Psoas muscle (tissue), 8 donors: ENCODE data around the gene FADS3. TPM values are rescaled to one million over a fixed set of nuclear protein-coding genes. Genes with fewer than 3 reads are reported as not detected.

Source experiments
- ATAC-seq, 4 donors: fragments of 200-7000 bp; cut with Tn5 transposase; one replicate each; pipeline ENCODE4 v1.9.1; 2020; ENCODE audit warnings: moderate library complexity in 3 of 4, mild to moderate bottlenecking in 2 of 4
- DNase-seq, 2 donors: peaks; one replicate each; pipeline ENCODE4 v3.0.0-alpha.2; 2020
- H3K27ac ChIP-seq: fragments of 200-600 bp; one replicate; pipeline ENCODE4 v1.8.0; 2022
- H3K27me3 ChIP-seq, 3 donors: fragments of 200-600 bp in 1 of 3; one replicate each; pipeline versions ENCODE4 v1.6.1 to v1.8.0; 2013 to 2022; ENCODE audit warnings: low read length in 2 of 3, mild to moderate bottlenecking in 2 of 3, moderate library complexity in 1 of 3; ENCODE audit not compliant: insufficient read depth in 3 of 3
- H3K36me3 ChIP-seq, 2 donors: fragments of 200-600 bp in 1 of 2; one replicate each; pipeline versions ENCODE4 v1.6.1 to v1.8.0; 2013 to 2022; ENCODE audit warnings: low read depth in 1 of 2, mild to moderate bottlenecking in 1 of 2, moderate library complexity in 1 of 2; ENCODE audit not compliant: insufficient read depth in 1 of 2
- H3K4me1 ChIP-seq: fragments of 200-600 bp; one replicate; pipeline ENCODE4 v1.8.0; 2022
- H3K4me3 ChIP-seq: fragments of 200-600 bp; one replicate; pipeline ENCODE4 v1.8.0; 2022; ENCODE audit warnings: mild to moderate bottlenecking
- H3K9me3 ChIP-seq: fragments of 200-600 bp; one replicate; pipeline ENCODE4 v1.8.0; 2022
- WGBS, 3 donors: extraction: QIAGEN DNeasy Blood & Tissue Kit; methylation state at CpG; one replicate each; pipeline versions ENCODE4 v1.1.6 to v1.1.7; 2013; 5-methylcytosine and 5-hydroxymethylcytosine counted together
- intact Hi-C, 2 donors: fragments of 100-400 bp; cut with DNase I; formaldehyde crosslinking; loops; one replicate each; pipeline versions ENCODE4 v1.11.0 to v1.14.2; 2022
- long read RNA-seq, 2 donors: library from polyadenylated mRNA; unstranded; transcript quantifications; one replicate each; pipeline ENCODE4 v2.0.0, GENCODE V29; 2021
- polyA plus RNA-seq, 3 donors: library from polyadenylated mRNA; stranded (reverse); fragments of 200-250 nt; gene quantifications; one replicate each; pipeline ENCODE4 v1.2.3, GENCODE V29; 2013
- total RNA-seq, 4 donors: library from RNA; stranded (reverse); fragmentation: NEBNext Ultra II Directional in 2 of 4; extraction: Animal tissue kit (Norgen Biotek cat#: 25700) in 2 of 4; gene quantifications; one replicate each; pipeline versions ENCODE4 v1.2.1 to v1.2.4, GENCODE V29; 2021 to 2023
- TF ChIP-seq, protein P1 (sequence below): fragments of 200-600 bp; IDR thresholded peaks from one replicate; pipeline ENCODE4 v1.8.0; 2022; ENCODE audit warnings: antibody characterized with exemption
- donor health status: healthy with polysubstance abuse.
- donor health status: DM: no; HTN: no; CAD: no; lungs with moderate emphysema.
- donor health status: Bipolar disorder and iron deficiency.
- donor health status: healthy.
- donor health status: DM: yes; HTN: yes; CAD: no.
- donor health status: DM: no; HTN: no; CAD: no.
- donor health status: DM: no; HTN: no; CAD: no.
- donor health status: DM: yes; HTN: yes; CAD: no.

The FADS3 gene, protein sequence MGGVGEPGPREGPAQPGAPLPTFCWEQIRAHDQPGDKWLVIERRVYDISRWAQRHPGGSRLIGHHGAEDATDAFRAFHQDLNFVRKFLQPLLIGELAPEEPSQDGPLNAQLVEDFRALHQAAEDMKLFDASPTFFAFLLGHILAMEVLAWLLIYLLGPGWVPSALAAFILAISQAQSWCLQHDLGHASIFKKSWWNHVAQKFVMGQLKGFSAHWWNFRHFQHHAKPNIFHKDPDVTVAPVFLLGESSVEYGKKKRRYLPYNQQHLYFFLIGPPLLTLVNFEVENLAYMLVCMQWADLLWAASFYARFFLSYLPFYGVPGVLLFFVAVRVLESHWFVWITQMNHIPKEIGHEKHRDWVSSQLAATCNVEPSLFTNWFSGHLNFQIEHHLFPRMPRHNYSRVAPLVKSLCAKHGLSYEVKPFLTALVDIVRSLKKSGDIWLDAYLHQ
- 100 to 1,000 TPM in 1 of 4 donors, 10 to 100 TPM in 3; 49.3 to 247 (median 57.9) TPM for total RNA-seq
- 100 to 1,000 TPM in 1 of 3 donors, 10 to 100 TPM in 2; 26.5 to 392 (median 50.9) TPM for polyA plus RNA-seq
- long read RNA-seq, donor 1, transcript FADS3-201 (12 exons, 1,779 nt): major isoform, 38 of 76 reads
- long read RNA-seq, donor 1, partial matches to known transcripts: 11 of 76 reads
- long read RNA-seq, donor 1, other reads (novel, unspliced or antisense): 27 of 76 reads
- long read RNA-seq, donor 2, transcript FADS3-201 (12 exons, 1,779 nt): major isoform, 62 of 135 reads
- long read RNA-seq, donor 2, partial matches to known transcripts: 7 of 135 reads
- long read RNA-seq, donor 2, other reads (novel, unspliced or antisense): 61 of 135 reads

DNA sequence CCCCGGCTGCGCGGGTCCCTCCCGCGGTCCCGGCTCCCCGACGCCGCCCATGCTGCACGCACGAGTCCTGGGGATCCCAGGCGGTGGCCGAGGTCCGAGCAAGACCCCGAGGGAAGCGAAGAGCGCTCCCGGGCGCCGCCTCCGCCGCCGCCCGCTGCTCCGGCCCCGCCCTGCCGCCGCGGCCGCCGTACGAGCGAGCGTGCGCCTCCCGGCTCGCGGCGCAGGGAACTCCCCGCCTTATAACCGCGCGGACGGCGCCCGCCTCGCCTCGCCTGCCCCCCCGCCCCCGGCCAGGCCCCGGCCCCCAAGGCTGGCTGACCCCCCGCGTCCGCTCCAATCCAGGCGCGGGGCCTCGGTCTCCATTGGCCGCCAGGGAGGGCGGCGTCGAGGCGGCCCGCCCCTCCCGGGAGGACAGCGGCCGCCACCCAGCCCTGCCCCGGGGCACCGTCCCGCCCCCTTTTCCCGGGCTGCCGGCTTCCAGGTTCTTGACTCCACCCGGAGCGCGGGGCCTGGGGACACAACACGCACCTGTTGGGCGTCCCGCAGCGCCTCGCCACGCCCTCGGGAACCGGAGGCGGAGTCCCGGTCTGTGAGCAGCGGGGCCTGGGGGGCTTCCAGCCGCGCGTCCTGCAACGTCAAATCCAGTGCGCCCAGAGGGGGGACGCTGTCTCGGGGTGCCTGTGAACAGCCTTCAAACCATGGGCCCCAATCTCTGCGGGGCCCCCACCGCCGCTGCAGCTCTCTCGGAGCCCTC is at the start of gene FADS3:
FADS3 (minus strand) TSS at position 215 of the 754 bp plus-strand sequence; CDS start at position 51, 164 bp downstream.
- WGBS, 3 donors: 0 to 1% (median 0%) methylated on average over 43 to 91 of the region's 96 CpGs
- Histone ChIP-seq H3K9me3 (no peaks in the 10 kb centered on the region), H3K27ac (peak within 1 kb of the TSS; percentile 87), H3K36me3 (no peaks in the 10 kb centered on the region), H3K4me1 (peaks cover 23% of the 10 kb centered on the region), H3K27me3 (no peaks in the 10 kb centered on the region), H3K4me3 (peak within 1 kb of the TSS; percentile 91)
- intact Hi-C loops: loop anchor here (5.0 kb wide), 2 partner anchors 74 to 99 kb away; partner anchors contain the start of genes FADS1 (in 1 of the 2), FEN1 (in 1 of the 2) and TMEM258 (in 1 of the 2)
- TF ChIP-seq, protein P1, sequence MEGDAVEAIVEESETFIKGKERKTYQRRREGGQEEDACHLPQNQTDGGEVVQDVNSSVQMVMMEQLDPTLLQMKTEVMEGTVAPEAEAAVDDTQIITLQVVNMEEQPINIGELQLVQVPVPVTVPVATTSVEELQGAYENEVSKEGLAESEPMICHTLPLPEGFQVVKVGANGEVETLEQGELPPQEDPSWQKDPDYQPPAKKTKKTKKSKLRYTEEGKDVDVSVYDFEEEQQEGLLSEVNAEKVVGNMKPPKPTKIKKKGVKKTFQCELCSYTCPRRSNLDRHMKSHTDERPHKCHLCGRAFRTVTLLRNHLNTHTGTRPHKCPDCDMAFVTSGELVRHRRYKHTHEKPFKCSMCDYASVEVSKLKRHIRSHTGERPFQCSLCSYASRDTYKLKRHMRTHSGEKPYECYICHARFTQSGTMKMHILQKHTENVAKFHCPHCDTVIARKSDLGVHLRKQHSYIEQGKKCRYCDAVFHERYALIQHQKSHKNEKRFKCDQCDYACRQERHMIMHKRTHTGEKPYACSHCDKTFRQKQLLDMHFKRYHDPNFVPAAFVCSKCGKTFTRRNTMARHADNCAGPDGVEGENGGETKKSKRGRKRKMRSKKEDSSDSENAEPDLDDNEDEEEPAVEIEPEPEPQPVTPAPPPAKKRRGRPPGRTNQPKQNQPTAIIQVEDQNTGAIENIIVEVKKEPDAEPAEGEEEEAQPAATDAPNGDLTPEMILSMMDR: no peak
- peak; percentile 92 to 94 for DNase-seq
- ATAC-seq: peak; percentile 77 to 88 (median 80)

DNA sequence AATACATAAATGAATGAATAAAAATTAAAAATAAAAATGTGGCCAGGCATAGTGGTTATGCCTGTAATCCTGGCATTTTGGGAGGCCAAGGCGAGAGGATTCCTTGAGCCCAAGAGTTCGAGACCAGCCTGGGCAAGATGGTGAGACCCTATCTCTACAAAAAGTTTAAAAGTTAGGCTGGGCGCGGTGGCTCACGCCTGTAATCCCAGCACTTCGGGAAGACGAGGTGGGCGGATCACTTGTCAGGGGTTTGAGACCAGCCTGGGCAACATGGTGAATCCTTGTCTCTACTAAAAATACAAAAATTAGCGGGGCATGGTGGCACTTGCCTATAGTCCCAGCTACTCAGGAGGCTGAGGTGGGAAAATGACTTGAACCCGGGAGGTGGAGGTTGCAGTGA is 49.1 kb upstream of the FADS3 start:
- TF ChIP-seq, protein P1: no peak
- H3K4me1 ChIP-seq: no peaks in the 10 kb centered on the region
- 85 to 95% (median 92%) methylated on average over 10 of the region's 10 CpGs for WGBS, 3 donors
- peaks cover 0 to 2% (median 0%) of the 10 kb centered on the region in 3 donors for H3K27me3 ChIP-seq
- H3K9me3 ChIP-seq: peaks cover 10% of the 10 kb centered on the region
- no peaks in the 10 kb centered on the region for H3K36me3 ChIP-seq
- ATAC-seq (no peak), DNase-seq (no peak)
- intact Hi-C loops: no loop called here
- no peak overlapping the region for H3K4me3 ChIP-seq
- H3K27ac ChIP-seq: no peak overlapping the region

DNA sequence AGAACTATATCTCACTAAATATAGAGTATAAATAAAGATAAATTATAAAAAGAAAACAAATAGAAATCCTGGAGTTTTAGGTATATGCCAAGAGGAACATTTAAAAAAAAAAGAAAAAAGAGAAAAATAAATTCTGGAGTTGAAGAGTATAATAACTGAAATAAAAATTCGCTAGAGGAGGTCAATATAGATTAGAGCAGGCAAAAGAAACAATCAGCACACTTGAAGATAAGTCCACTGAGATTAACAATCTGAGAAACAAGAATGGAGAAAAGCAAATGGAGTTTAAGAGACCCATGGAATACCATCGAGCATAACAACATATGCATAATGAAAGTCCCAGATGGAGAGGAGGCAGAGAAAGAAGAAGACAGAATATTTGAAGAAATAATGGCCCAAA is 44.5 kb upstream of the FADS3 start:
- H3K27ac ChIP-seq: no peak overlapping the region
- H3K36me3 ChIP-seq: no peaks in the 10 kb centered on the region
- ATAC-seq: no peak
- intact Hi-C loops: no loop called here
- no peak for DNase-seq
- TF ChIP-seq, protein P1: no peak
- H3K27me3 ChIP-seq: peaks cover 0 to 2% (median 0%) of the 10 kb centered on the region in 3 donors
- no peak overlapping the region for H3K4me3 ChIP-seq
- H3K4me1 ChIP-seq: no peaks in the 10 kb centered on the region
- peaks cover 10% of the 10 kb centered on the region for H3K9me3 ChIP-seq
- 82 to 95% (median 92%) methylated on average over 2 of the region's 2 CpGs for WGBS, 3 donors

DNA sequence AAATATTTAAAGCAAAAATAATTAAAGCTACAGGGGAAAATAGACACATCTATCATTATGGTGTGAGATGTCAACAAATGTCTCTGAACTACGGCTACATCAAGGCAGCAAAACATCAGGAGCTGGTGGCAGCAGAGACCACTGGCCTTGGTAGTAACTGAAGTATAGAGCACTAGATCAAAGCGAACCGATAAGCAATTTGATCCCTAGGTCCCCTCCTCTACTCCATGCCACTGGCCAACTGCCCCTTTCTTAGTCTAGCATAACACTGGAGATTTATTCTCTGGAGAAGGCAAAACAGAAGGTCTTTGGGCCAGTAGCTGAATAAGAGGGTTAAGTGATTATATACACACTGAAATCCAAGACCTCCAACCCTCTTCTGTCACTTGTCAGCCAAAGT is 39.6 kb upstream of the FADS3 start:
- no peak overlapping the region for H3K27ac ChIP-seq
- DNase-seq (no peak), ATAC-seq (no peak)
- WGBS, 3 donors: 67 to 71% (median 67%) methylated on average over 3 of the region's 3 CpGs
- H3K27me3 ChIP-seq: no peaks in the 10 kb centered on the region
- no peak overlapping the region for H3K4me3 ChIP-seq
- H3K4me1 ChIP-seq: no peaks in the 10 kb centered on the region
- peaks cover 5% of the 10 kb centered on the region for H3K9me3 ChIP-seq
- intact Hi-C loops: no loop called here
- H3K36me3 ChIP-seq: no peaks in the 10 kb centered on the region
- TF ChIP-seq, protein P1: no peak
